Keratinocyte (primary cell): Measurements from ENCODE around the gene LRRC8C. TPM values are rescaled to one million over a fixed set of nuclear protein-coding genes. Genes with fewer than 3 reads are reported as not detected.

Experiments
- DNase-seq: peaks from one replicate; pipeline ENCODE4 v3.0.0-alpha.2; 2011; ENCODE audit warnings: low read depth, missing footprints, low spot score
- FAIRE-seq: peaks from 2 replicates; lab custom pipeline; 2011; peaks lifted over from hg19 to GRCh38; lab: Jason Lieb, UNC
- H2AFZ ChIP-seq: 2 replicates; pipeline ENCODE4 v1.6.0; 2012; ENCODE audit warnings: low read length, control low read depth, inconsistent platforms; ENCODE audit not compliant: control insufficient read depth
- H3K27ac ChIP-seq: 2 replicates; pipeline ENCODE4 v1.5.1; 2011; ENCODE audit warnings: low read length; ENCODE audit not compliant: control insufficient read depth, insufficient read depth
- H3K27me3 ChIP-seq: 3 replicates; pipeline ENCODE4 v1.6.0; 2011; ENCODE audit warnings: low read length; ENCODE audit not compliant: control insufficient read depth, insufficient read depth; ENCODE audit errors: extremely low read depth
- H3K36me3 ChIP-seq, 2 experiments: 2 replicates in 1 of 2; 3 replicates in 1 of 2; pipeline ENCODE4 v1.5.1; 2011; ENCODE audit warnings: low read length in 2 of 2, mild to moderate bottlenecking in 1 of 2; ENCODE audit not compliant: control insufficient read depth in 2 of 2, insufficient read depth in 2 of 2; ENCODE audit errors: extremely low read depth in 1 of 2
- H3K4me1 ChIP-seq: 3 replicates; pipeline ENCODE4 v1.5.1; 2011; ENCODE audit warnings: low read length; ENCODE audit not compliant: control insufficient read depth, insufficient read depth; ENCODE audit errors: extremely low read depth
- H3K4me2 ChIP-seq: 3 replicates; pipeline ENCODE4 v1.6.0; 2011; ENCODE audit warnings: low read depth, low read length; ENCODE audit not compliant: control insufficient read depth, insufficient read depth; ENCODE audit errors: extremely low read depth
- H3K4me3 ChIP-seq, 3 experiments: fragments of 200-600 bp in 1 of 3; sonication (generic) in 1 of 3; 2 replicates in 2 of 3; 3 replicates in 1 of 3; pipeline ENCODE4 v1.5.1; 2011 to 2016; ENCODE audit warnings: low read length in 3 of 3, mild to moderate bottlenecking in 3 of 3, control low read depth in 2 of 3, inconsistent platforms in 1 of 3, low read depth in 1 of 3, mixed read lengths in 1 of 3, mixed run types in 1 of 3, moderate library complexity in 1 of 3; ENCODE audit not compliant: control insufficient read depth in 2 of 3, insufficient read depth in 2 of 3; ENCODE audit errors: extremely low read depth in 1 of 3
- H3K79me2 ChIP-seq: 2 replicates; pipeline ENCODE4 v1.6.0; 2012; ENCODE audit warnings: low read length; ENCODE audit not compliant: control insufficient read depth, insufficient read depth
- H3K9ac ChIP-seq: 3 replicates; pipeline ENCODE4 v1.6.0; 2011; ENCODE audit warnings: low read length; ENCODE audit not compliant: control insufficient read depth, insufficient read depth; ENCODE audit errors: extremely low read depth
- H3K9me1 ChIP-seq: 3 replicates; pipeline ENCODE4 v1.6.0; 2011; ENCODE audit warnings: low read length; ENCODE audit not compliant: control insufficient read depth, insufficient read depth; ENCODE audit errors: extremely low read depth
- H3K9me3 ChIP-seq: 2 replicates; pipeline ENCODE4 v1.5.1; 2012; ENCODE audit warnings: low read depth, low read length; ENCODE audit not compliant: control insufficient read depth
- H4K20me1 ChIP-seq: 3 replicates; pipeline ENCODE4 v1.6.0; 2011; ENCODE audit warnings: low read length; ENCODE audit not compliant: control insufficient read depth, insufficient read depth; ENCODE audit errors: extremely low read depth
- CTCF ChIP-seq, 3 experiments: IDR thresholded peaks in 1 of 3; conservative IDR thresholded peaks in 1 of 3; optimal IDR thresholded peaks in 1 of 3; 2 replicates in 2 of 3; 3 replicates in 1 of 3; pipeline versions ENCODE3 to v1.5.1; 2011; ENCODE audit warnings: low read length in 3 of 3, mild to moderate bottlenecking in 3 of 3, moderate library complexity in 2 of 3, control low read depth in 1 of 3, inconsistent platforms in 1 of 3; ENCODE audit not compliant: insufficient read depth in 2 of 3; ENCODE audit errors: extremely low read depth in 1 of 3
- EZH2 ChIP-seq: IDR thresholded peaks from one replicate; pipeline ENCODE4 v1.6.1; 2012; ENCODE audit warnings: inconsistent platforms, mild to moderate bottlenecking, low read length, moderate library complexity
- dilution Hi-C: fragments of 300-500 bp; cut with MboI; formaldehyde crosslinking; loops from one replicate; pipeline ENCODE4 v1.7.0; 2020; ENCODE audit warnings: low sequenced_read_pairs; ENCODE audit not compliant: extremely low pct_ligation_motif_present
- polyA plus RNA-seq, 5 experiments: library from polyadenylated mRNA; depleted of rRNA in 3 of 5; stranded (reverse) in 3 of 5; stranded (forward) in 1 of 5; unstranded in 1 of 5; fragments of >200 nt; gene quantifications; 1 replicate in 1 of 5; 2 replicates in 3 of 5; 3 replicates in 1 of 5; pipeline versions ENCODE4 v1.2.1 to v1.2.3, GENCODE V29; 2011 to 2012; ENCODE audit warnings: missing spikeins in 2 of 5, low read depth in 1 of 5, low replicate concordance in 1 of 5

Gene LRRC8C
- polyA plus RNA-seq, 1 donor (not counting 4 experiments of a cell fraction or from before 2014, with no cell fraction given): 18.4 TPM

GRCh38 chr1:89665941-89666340, 33.0 kb downstream of the LRRC8C start:
- Histone ChIP-seq H3K4me2 (no peak overlapping the region), H3K79me2 (peaks cover 78% of the 10 kb centered on the region), H3K36me3 (no peaks in the 10 kb centered on the region), H2AFZ (no peak overlapping the region), H3K27ac (no peak overlapping the region), H4K20me1 (no peaks in the 10 kb centered on the region), H3K27me3 (no peaks in the 10 kb centered on the region), H3K9me1 (no peaks in the 10 kb centered on the region), H3K9me3 (no peaks in the 10 kb centered on the region), H3K9ac (no peak overlapping the region), H3K4me3 (no peak overlapping the region), H3K4me1 (no peaks in the 10 kb centered on the region)
- dilution Hi-C loops: no loop called here
- DNase-seq: no peak
- no peak for FAIRE-seq
- TF ChIP-seq CTCF (optimal IDR thresholded peaks at IDR 0.05 in 1 of 3, IDR thresholded peaks at IDR 0.05 in 1 of 3, conservative IDR thresholded peaks at IDR 0.05 in 1 of 3; ENCODE audit: extremely low read depth in 1 of 3, insufficient read depth in 2 of 3, low read length in 3 of 3): no peak
- TF ChIP-seq EZH2: no peak

GRCh38 chr1:89666640-89667039, 33.7 kb downstream of the LRRC8C start:
- no peak for FAIRE-seq
- TF ChIP-seq CTCF (optimal IDR thresholded peaks at IDR 0.05 in 1 of 3, IDR thresholded peaks at IDR 0.05 in 1 of 3, conservative IDR thresholded peaks at IDR 0.05 in 1 of 3; ENCODE audit: extremely low read depth in 1 of 3, insufficient read depth in 2 of 3, low read length in 3 of 3) (no peak), EZH2 (no peak)
- dilution Hi-C loops: no loop called here

More at GRCh38 chr1:89666640-89667039, 33.7 kb downstream of the LRRC8C start:
- no peaks in the 10 kb centered on the region for H4K20me1 ChIP-seq
- no peak overlapping the region for H3K9ac ChIP-seq
- no peaks in the 10 kb centered on the region for H3K9me1 ChIP-seq
- DNase-seq: no peak
- no peaks in the 10 kb centered on the region for H3K36me3 ChIP-seq
- H2AFZ ChIP-seq: no peak overlapping the region
- no peaks in the 10 kb centered on the region for H3K27me3 ChIP-seq
- peaks cover 4% of the 10 kb centered on the region for H3K4me1 ChIP-seq
- no peak overlapping the region for H3K4me2 ChIP-seq
- H3K4me3 ChIP-seq: no peak overlapping the region
- no peak overlapping the region for H3K27ac ChIP-seq
- peaks cover 78% of the 10 kb centered on the region for H3K79me2 ChIP-seq
- no peaks in the 10 kb centered on the region for H3K9me3 ChIP-seq
